HEK293 (cell line): ENCODE data around the gene GPR39.

Experiments used
- SP2 ChIP-seq: fragments of 450-650 bp; formaldehyde crosslinking; IDR thresholded peaks from 2 replicates; pipeline ENCODE4 v1.5.1; 2016; ENCODE audit warnings: missing biosample characterization, missing genetic modification characterization
- TCF7L2 ChIP-seq: IDR thresholded peaks from 2 replicates; pipeline ENCODE4 v1.6.1; 2011; ENCODE audit warnings: low read depth, mild to moderate bottlenecking, inconsistent platforms, low read length, moderate library complexity, borderline replicate concordance
- ZNF140 ChIP-seq: fragments of 450-650 bp; formaldehyde crosslinking; IDR thresholded peaks from 2 replicates; pipeline ENCODE4 v1.5.1; 2016; ENCODE audit warnings: missing biosample characterization, missing genetic modification characterization
- ZNF280D ChIP-seq: fragments of 450-650 bp; formaldehyde crosslinking; IDR thresholded peaks from 2 replicates; pipeline ENCODE4 v1.5.1; 2016; ENCODE audit warnings: missing biosample characterization, missing genetic modification characterization
- ZNF658 ChIP-seq: fragments of 450-650 bp; formaldehyde crosslinking; IDR thresholded peaks from 2 replicates; pipeline ENCODE4; 2016; ENCODE audit warnings: missing biosample characterization, missing genetic modification characterization
- ZNF747 ChIP-seq: fragments of 450-650 bp; formaldehyde crosslinking; IDR thresholded peaks from 2 replicates; pipeline ENCODE4 v1.5.1; 2016; ENCODE audit warnings: missing biosample characterization, missing genetic modification characterization
- ZNF785 ChIP-seq: fragments of 450-650 bp; formaldehyde crosslinking; IDR thresholded peaks from 2 replicates; pipeline ENCODE4 v1.5.1; 2016; ENCODE audit warnings: missing biosample characterization, missing genetic modification characterization
- TF ChIP-seq, protein P1 (sequence below): fragments of 450-650 bp; formaldehyde crosslinking; IDR thresholded peaks from 2 replicates; pipeline ENCODE4 v1.5.1; 2016; ENCODE audit warnings: missing biosample characterization, missing genetic modification characterization

DNA sequence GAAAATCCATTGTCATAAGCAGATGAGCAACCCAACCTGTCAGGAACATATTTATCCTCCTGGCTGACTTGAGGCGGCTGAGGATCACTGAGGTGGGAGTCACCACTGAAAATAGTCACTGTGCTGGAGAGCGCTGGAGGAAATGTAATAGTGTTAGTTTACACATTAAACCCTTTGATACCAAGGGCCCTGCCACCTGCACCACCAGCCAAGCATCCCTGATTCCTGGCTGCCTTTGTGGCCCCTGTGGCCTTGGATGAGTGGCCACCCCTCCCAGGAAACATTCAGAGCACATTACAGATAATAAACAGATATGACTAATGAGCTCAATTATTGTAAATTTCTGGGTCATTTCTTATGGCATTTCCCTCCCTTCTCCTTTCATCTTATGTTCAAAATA is 147.5 kb downstream of the GPR39 start:
- TF ChIP-seq ZNF280D (tag by site-specific recombination): no peak
- TF ChIP-seq, protein P1, sequence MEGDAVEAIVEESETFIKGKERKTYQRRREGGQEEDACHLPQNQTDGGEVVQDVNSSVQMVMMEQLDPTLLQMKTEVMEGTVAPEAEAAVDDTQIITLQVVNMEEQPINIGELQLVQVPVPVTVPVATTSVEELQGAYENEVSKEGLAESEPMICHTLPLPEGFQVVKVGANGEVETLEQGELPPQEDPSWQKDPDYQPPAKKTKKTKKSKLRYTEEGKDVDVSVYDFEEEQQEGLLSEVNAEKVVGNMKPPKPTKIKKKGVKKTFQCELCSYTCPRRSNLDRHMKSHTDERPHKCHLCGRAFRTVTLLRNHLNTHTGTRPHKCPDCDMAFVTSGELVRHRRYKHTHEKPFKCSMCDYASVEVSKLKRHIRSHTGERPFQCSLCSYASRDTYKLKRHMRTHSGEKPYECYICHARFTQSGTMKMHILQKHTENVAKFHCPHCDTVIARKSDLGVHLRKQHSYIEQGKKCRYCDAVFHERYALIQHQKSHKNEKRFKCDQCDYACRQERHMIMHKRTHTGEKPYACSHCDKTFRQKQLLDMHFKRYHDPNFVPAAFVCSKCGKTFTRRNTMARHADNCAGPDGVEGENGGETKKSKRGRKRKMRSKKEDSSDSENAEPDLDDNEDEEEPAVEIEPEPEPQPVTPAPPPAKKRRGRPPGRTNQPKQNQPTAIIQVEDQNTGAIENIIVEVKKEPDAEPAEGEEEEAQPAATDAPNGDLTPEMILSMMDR (tag by site-specific recombination): no peak
- TF ChIP-seq ZNF140 (tag by site-specific recombination): no peak
- TF ChIP-seq ZNF658 (tag by site-specific recombination): no peak
- TF ChIP-seq TCF7L2: no peak
- TF ChIP-seq ZNF747 (tag by site-specific recombination): no peak
- TF ChIP-seq SP2 (tag by site-specific recombination): no peak
- TF ChIP-seq ZNF785 (tag by site-specific recombination): no peak
